Natural killer cell (primary cell): Measurements from ENCODE around the gene REL. TPM values are rescaled to one million over a fixed set of nuclear protein-coding genes. Genes with fewer than 3 reads are reported as not detected.

Experiments
- ATAC-seq, 3 donors: fragments of 150-1000 bp in 2 of 3; fragments of 200-7000 bp in 1 of 3; cut with Tn5 transposase; 1 replicate in 1 of 3; 2 replicates in 2 of 3; pipeline ENCODE4 v1.10.0; 2021; ENCODE audit warnings: mild to moderate bottlenecking in 2 of 3, moderate library complexity in 2 of 3
- DNase-seq, 2 donors: peaks; one replicate each; pipeline versions ENCODE4 v3.0.0 to v3.0.0-alpha.2; 2013 to 2021; ENCODE audit warnings: mixed read lengths in 1 of 2
- H3K27ac ChIP-seq: one replicate; pipeline ENCODE4 v1.5.1; 2013; ENCODE audit warnings: mild to moderate bottlenecking, low read length
- H3K27me3 ChIP-seq: one replicate; pipeline ENCODE4 v1.6.1; 2013; ENCODE audit warnings: low read length; ENCODE audit not compliant: control insufficient read depth, insufficient read depth
- H3K36me3 ChIP-seq: one replicate; pipeline ENCODE4 v1.6.1; 2013; ENCODE audit warnings: low read length; ENCODE audit not compliant: control insufficient read depth, insufficient read depth
- H3K4me1 ChIP-seq: one replicate; pipeline ENCODE4 v1.6.1; 2013; ENCODE audit warnings: low read length; ENCODE audit not compliant: control insufficient read depth, insufficient read depth
- H3K4me3 ChIP-seq: one replicate; pipeline ENCODE4 v1.5.1; 2013; ENCODE audit warnings: low read length
- H3K9me3 ChIP-seq: one replicate; pipeline ENCODE4 v1.6.1; 2013; ENCODE audit warnings: low read length; ENCODE audit not compliant: control insufficient read depth, insufficient read depth
- H3K27ac Mint-ChIP-seq, 2 donors: one replicate each; pipeline ENCODE4 v1.8.0; 2022; ENCODE audit warnings: mild to moderate bottlenecking in 2 of 2, mixed read lengths in 2 of 2, moderate library complexity in 1 of 2
- H3K27me3 Mint-ChIP-seq, 2 donors: one replicate each; pipeline ENCODE4 v1.8.0; 2022; ENCODE audit warnings: low read depth in 2 of 2, mixed read lengths in 2 of 2
- H3K36me3 Mint-ChIP-seq: one replicate; pipeline ENCODE4 v1.8.0; 2022; ENCODE audit warnings: mixed read lengths
- H3K4me1 Mint-ChIP-seq, 2 donors: one replicate each; pipeline ENCODE4 v1.8.0; 2022; ENCODE audit warnings: mixed read lengths in 2 of 2
- H3K4me3 Mint-ChIP-seq: one replicate; pipeline ENCODE4 v1.8.0; 2022; ENCODE audit warnings: mild to moderate bottlenecking, moderate library complexity, mixed read lengths
- H3K9me3 Mint-ChIP-seq, 2 donors: one replicate each; pipeline ENCODE4 v1.8.0; 2022; ENCODE audit warnings: mixed read lengths in 2 of 2
- WGBS: methylation state at CpG from one replicate; pipeline ENCODE4 v1.1.7; 2013; ENCODE audit warnings: missing lambda C conversion rate; ENCODE audit not compliant: insufficient coverage; 5-methylcytosine and 5-hydroxymethylcytosine counted together
- intact Hi-C: fragments of 100-400 bp; cut with micrococcal nuclease; formaldehyde crosslinking; loops from one replicate; pipeline ENCODE4 v1.14.2; 2022
- total RNA-seq, 4 donors: library from RNA; stranded (reverse); fragments of 120-200 nt in 1 of 4; gene quantifications; one replicate each; pipeline versions ENCODE4 v1.2.3 to v1.2.4, GENCODE V29; 2013 to 2022
- TF ChIP-seq, protein P1 (sequence below): fragments of 200-600 bp; IDR thresholded peaks from one replicate; pipeline ENCODE4 v1.8.0; 2022; ENCODE audit warnings: antibody characterized with exemption

The REL gene
- total RNA-seq, 3 donors from 2014 or later (not counting 1 experiment from before 2014, with no cell fraction given) = 128 to 197 (median 178) TPM

DNA sequence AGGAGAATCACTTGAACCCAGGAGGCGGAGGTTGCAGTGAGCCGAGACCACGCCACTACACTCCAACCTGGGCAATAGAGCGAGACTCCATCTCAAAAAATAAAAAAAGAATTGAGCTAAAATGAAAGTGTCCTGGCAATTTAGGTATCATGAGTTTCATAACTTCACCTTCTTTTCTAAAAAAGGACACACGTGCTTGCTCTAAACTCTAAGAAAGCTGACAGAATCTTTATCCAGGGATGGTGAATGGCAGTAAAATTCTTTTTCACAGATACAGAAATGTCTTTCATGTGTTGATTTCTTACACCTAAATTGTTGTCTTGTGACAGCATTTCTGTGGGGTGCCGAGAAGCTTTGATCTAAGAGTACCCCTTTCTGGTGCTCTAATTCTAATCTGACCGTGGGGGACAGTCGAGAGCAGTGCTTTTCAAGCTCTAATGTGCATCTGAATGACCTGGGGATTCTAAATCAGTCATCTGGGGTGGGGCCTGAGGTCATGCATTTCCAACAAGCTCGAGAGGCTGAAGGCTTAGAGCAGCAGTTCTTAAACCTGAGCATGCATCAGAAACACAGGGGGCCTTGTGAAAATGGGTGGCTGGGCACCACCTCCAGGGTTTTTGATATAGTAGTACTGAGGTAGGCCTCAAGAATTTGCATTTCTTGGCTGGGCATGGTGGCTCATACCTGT, 42.1 kb upstream of the REL start:
- no peaks in the 10 kb centered on the region for H3K9me3 Mint-ChIP-seq
- intact Hi-C loops = no loop called here
- no peak overlapping the region for H3K4me3 ChIP-seq
- H3K27ac Mint-ChIP-seq = no peak overlapping the region
- H3K27me3 Mint-ChIP-seq = peaks cover 0 to 10% of the 10 kb centered on the region in 2 donors
- no peak for ATAC-seq
- peak overlapping the region; percentile 28 for H3K27ac ChIP-seq
- 76% methylated on average over 7 of the region's 9 CpGs for WGBS
- DNase-seq = no peak
- H3K9me3 ChIP-seq = no peaks in the 10 kb centered on the region
- H3K4me1 ChIP-seq = peaks cover 21% of the 10 kb centered on the region
- H3K36me3 ChIP-seq = no peaks in the 10 kb centered on the region
- no peaks in the 10 kb centered on the region for H3K36me3 Mint-ChIP-seq
- TF ChIP-seq, protein P1, sequence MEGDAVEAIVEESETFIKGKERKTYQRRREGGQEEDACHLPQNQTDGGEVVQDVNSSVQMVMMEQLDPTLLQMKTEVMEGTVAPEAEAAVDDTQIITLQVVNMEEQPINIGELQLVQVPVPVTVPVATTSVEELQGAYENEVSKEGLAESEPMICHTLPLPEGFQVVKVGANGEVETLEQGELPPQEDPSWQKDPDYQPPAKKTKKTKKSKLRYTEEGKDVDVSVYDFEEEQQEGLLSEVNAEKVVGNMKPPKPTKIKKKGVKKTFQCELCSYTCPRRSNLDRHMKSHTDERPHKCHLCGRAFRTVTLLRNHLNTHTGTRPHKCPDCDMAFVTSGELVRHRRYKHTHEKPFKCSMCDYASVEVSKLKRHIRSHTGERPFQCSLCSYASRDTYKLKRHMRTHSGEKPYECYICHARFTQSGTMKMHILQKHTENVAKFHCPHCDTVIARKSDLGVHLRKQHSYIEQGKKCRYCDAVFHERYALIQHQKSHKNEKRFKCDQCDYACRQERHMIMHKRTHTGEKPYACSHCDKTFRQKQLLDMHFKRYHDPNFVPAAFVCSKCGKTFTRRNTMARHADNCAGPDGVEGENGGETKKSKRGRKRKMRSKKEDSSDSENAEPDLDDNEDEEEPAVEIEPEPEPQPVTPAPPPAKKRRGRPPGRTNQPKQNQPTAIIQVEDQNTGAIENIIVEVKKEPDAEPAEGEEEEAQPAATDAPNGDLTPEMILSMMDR = no peak
- H3K4me3 Mint-ChIP-seq = no peak overlapping the region
- no peaks in the 10 kb centered on the region for H3K27me3 ChIP-seq
- peaks cover 7 to 14% of the 10 kb centered on the region in 2 donors for H3K4me1 Mint-ChIP-seq

DNA sequence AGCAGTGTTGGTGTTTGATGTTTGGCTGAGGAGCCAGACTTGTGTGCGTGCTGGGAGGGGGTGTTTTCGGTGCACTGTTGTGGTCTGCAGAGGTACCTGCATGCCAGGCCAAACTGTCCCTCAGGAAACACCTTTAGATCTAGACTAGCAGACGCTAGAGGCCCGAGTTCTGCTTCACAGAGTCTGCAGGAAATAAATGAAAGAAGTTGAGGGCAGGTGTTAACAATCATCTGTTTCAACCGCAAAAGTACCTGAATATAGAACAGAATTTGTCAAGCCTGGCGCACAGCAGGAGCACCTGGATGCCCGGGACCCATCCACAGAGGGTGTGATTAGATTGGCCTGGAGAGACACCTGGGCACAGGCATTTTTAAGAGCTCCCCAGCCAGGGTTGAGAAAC, 40.5 kb upstream of the REL start:
- 11% methylated on average over 7 of the region's 7 CpGs for WGBS
- TF ChIP-seq, protein P1 = no peak
- Mint-ChIP-seq H3K4me1 (peaks cover 7 to 8% of the 10 kb centered on the region in 2 donors), H3K27ac (no peak overlapping the region), H3K9me3 (no peaks in the 10 kb centered on the region), H3K36me3 (no peaks in the 10 kb centered on the region), H3K27me3 (peaks cover 0 to 4% of the 10 kb centered on the region in 2 donors), H3K4me3 (no peak overlapping the region)
- ATAC-seq (peak; percentile 21 to 55 (median 39)), DNase-seq (peak in 1 of 2 donors; percentile 33)
- Histone ChIP-seq H3K27me3 (no peaks in the 10 kb centered on the region), H3K9me3 (no peaks in the 10 kb centered on the region), H3K36me3 (no peaks in the 10 kb centered on the region), H3K4me3 (no peak overlapping the region), H3K4me1 (peaks cover 18% of the 10 kb centered on the region), H3K27ac (peak overlapping the region; percentile 8)
- intact Hi-C loops = no loop called here

DNA sequence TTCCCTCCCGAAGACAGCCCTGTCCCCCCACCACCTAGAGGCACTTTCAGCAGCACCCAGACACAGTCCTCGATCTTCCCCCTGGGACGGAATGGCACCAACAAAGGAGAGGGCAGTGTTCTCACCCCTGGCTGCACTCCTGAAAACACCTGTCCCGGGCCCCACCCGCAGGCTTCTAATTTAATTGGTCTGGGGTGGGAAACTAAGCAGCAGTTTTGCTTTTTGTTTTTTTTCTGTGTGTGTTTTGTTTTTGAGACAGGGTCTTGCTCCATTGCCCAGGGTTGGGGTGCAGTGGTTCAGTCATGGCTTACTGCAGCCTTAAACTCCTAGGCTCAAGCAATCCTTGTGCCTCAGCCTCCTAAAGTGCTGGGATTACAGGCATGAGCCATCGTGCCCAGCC, 38.4 kb upstream of the REL start:
- intact Hi-C loops = no loop called here
- H3K27me3 Mint-ChIP-seq = peaks cover 0 to 4% of the 10 kb centered on the region in 2 donors
- 71% methylated on average over 5 of the region's 6 CpGs for WGBS

More for the DNA sequence above, 38.4 kb upstream of the REL start:
- no peaks in the 10 kb centered on the region for H3K36me3 ChIP-seq
- H3K36me3 Mint-ChIP-seq = no peaks in the 10 kb centered on the region
- ATAC-seq = no peak
- peaks cover 18% of the 10 kb centered on the region for H3K4me1 ChIP-seq
- H3K4me3 ChIP-seq = no peak overlapping the region
- no peak overlapping the region for H3K4me3 Mint-ChIP-seq
- no peaks in the 10 kb centered on the region for H3K9me3 Mint-ChIP-seq
- no peak overlapping the region for H3K27ac Mint-ChIP-seq
- no peaks in the 10 kb centered on the region for H3K27me3 ChIP-seq
- no peak for DNase-seq
- H3K4me1 Mint-ChIP-seq = peaks cover 7 to 8% of the 10 kb centered on the region in 2 donors
- no peaks in the 10 kb centered on the region for H3K9me3 ChIP-seq
- TF ChIP-seq, protein P1 = no peak
- H3K27ac ChIP-seq = no peak overlapping the region
